Subcutaneous adipose tissue (tissue), 4 donors: ENCODE data around the gene TAS2R38. TPM values are rescaled to one million over a fixed set of nuclear protein-coding genes. Genes with fewer than 3 reads are reported as not detected.

Experiments used
- total RNA-seq, 4 donors: library from RNA; depleted of rRNA; stranded (reverse); fragments of >200 nt; gene quantifications; one replicate each; pipeline ENCODE4 v1.1.0, GENCODE V29; 2016
- TF ChIP-seq, protein P1 (sequence below): fragments of 450-650 bp; IDR thresholded peaks from one replicate; pipeline ENCODE4 v1.5.1; 2016; ENCODE audit warnings: low read depth, mild to moderate bottlenecking, control low read depth, antibody characterized with exemption, moderate library complexity

TAS2R38 gene
- total RNA-seq, result not detected

DNA sequence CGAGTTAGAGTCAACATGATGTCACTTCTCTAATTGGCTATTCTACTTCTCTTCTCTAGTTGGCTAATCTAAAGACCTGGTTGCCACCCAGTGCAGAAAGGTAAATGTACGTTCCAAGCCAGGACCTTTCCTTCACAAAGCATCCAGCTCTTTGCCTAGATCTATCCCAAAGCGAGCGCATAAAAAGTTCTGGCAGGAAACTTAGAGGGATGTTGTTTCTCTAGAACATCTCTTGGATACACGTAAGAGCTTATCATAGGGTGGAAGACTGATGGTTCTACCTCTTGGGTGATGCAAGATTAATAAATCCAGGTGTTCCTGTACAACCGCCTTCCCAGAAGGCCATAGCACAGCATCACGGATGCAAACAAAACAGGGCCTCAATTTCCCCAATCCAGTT, at the start of gene TAS2R38:
Gene TAS2R38, minus strand, starts transcription at position 101 of the 400 bp plus-strand sequence. Its CDS starts 84 bp downstream, at position 17.
- TF ChIP-seq, protein P1, sequence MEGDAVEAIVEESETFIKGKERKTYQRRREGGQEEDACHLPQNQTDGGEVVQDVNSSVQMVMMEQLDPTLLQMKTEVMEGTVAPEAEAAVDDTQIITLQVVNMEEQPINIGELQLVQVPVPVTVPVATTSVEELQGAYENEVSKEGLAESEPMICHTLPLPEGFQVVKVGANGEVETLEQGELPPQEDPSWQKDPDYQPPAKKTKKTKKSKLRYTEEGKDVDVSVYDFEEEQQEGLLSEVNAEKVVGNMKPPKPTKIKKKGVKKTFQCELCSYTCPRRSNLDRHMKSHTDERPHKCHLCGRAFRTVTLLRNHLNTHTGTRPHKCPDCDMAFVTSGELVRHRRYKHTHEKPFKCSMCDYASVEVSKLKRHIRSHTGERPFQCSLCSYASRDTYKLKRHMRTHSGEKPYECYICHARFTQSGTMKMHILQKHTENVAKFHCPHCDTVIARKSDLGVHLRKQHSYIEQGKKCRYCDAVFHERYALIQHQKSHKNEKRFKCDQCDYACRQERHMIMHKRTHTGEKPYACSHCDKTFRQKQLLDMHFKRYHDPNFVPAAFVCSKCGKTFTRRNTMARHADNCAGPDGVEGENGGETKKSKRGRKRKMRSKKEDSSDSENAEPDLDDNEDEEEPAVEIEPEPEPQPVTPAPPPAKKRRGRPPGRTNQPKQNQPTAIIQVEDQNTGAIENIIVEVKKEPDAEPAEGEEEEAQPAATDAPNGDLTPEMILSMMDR, result no peak

DNA sequence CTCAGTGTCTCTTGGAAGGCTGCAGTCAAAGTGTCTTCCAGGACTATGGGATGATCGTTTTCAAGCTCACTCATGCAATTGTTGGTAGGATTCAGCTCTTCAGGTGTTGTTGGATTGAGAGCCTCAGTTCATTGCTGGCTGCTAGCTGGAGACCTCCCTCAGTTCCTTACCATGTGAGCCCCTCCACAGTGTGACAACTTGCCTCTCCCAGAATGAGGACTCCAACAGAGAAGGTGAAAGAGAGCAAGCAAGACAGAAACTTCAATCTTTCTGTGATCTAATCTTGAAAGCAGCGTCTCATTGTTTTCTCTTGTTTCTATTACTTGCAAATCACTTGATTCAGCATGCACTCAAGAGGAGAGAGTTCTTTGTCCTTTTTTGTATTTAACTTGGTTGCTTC, 44.6 kb upstream of the TAS2R38 start:
- TF ChIP-seq, protein P1, result no peak

DNA sequence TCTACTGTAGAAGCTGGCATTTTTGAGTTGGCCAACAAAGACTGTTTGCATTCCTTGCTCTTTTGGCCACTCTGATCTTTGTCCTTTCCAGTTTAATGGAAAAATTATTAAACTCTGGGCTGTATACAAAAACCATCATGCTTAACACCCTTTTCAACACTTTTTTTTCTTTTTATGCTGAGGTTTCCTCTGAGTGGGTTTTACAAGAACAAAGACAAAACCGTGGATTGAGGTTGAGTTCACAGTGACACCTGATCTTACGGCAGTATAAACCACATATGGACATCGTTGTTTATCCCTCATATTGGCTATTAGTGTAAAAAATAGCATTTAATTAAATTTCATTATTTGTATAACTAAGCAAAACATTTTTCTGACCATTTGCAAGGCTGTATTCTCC, 43.9 kb upstream of the TAS2R38 start:
- TF ChIP-seq, protein P1, result no peak

DNA sequence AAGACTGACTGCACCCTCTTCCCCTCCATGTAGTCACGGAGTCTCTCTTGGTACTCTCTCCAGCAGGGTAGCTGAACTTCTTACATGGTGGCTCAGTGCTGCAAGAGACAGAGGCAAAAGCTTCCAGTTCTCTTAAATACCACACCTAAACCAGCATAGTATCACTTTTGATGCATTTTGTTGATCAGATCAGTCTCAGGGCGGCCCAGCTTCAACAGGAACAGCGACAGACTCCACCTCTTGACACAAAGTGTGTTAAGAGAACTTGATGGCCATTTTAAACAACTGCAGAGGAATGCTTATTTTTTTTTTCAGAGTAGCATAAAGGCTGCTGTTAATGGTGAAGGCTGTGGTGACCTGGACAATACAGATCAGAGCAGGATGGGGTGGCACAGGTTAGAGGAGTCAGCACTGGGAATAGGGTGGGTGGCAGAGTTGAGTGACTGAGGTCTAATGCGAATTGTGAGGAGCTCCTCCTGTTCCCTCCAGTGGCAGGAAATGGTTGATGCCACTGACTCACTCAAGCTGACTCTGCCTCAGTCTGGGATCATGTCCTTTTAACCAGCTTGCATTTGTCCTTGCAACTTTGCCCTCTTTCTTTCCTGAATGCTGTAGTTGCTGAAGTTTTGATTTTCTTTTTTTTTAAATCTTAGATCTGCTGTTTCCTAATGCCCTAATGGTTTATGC, 39.4 kb upstream of the TAS2R38 start:
- TF ChIP-seq, protein P1, result no peak

DNA sequence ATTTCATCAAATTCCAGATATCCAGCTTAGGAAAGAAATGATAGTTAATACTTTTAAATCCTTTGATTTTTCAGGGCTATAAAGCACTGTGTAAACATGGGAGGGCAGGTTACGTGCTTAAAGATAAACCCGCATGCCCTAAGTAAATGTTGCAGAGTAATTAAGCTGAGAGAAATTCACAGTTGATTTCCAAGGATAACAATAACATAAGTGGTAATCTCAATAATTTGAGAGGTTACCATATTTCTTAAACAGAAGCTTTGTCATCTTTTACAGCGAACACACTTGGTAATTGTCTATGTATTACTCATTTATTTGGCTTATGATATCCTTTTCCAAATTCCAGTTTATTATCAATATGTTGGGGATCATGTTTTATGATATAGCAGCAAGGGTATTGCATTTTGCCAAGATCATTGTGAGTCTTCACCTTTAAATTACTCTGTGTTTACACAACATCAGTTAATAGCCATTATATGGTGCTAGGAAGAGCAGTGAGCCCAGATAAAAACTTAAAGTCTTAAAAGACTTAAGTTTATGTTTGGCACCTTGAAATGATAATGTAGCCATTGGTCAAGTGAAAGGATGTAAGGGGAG, 37.5 kb upstream of the TAS2R38 start:
- TF ChIP-seq, protein P1, result no peak

DNA sequence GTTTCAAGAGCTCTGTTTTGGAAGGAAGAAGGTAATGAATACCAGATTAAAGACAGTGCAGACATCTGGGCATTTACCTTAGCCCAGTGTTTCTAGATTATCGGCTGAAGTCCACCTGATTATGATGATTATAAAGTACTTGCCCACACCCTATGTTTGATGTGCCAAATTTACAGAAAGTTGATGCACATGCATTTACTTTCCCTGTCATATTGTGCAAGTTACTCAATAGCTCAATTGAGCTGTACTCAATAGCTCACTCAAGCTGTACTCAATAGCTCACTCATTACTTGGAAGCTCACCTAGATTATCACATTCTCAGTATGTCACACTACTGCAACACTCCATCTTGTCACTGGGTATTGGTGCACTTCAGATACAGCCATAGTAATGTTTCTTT, 35.6 kb upstream of the TAS2R38 start:
- TF ChIP-seq, protein P1, result no peak

DNA sequence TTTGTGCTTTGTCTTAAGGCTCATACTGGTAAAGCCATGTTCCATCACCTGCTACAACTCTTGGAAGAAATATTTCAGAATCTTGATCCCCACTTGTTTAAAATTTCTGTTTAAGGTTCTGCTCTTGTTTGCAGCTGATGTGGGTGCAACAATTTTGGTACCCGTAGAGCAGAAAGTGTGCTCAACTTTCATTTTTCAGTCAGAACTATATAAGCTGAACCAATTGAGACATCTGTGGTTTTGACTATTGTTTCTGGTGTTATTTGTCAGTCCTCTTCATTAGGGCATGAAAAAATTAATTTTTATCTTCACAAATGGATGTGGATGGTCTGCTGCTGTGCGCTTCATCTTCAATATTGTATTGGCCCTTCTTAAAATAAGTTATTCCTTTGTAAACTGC, 33.0 kb upstream of the TAS2R38 start:
- TF ChIP-seq, protein P1, result no peak
